H1 (cell line): ENCODE data around the gene EPB41L5. TPM values are rescaled to one million over a fixed set of nuclear protein-coding genes. Genes with fewer than 3 reads are reported as not detected.

ENCODE experiments used
- BCL11A ChIP-seq, 2 experiments: IDR thresholded peaks; one replicate each; pipeline ENCODE4 v1.6.1; 2011; ENCODE audit warnings: low read depth in 2 of 2, low read length in 2 of 2, mild to moderate bottlenecking in 2 of 2
- BRCA1 ChIP-seq: IDR thresholded peaks from 2 replicates; pipeline ENCODE4 v1.6.1; 2012; ENCODE audit warnings: low read depth, low read length, improper control_type of control experiment
- CHD2 ChIP-seq: IDR thresholded peaks from 2 replicates; pipeline ENCODE4 v1.6.1; 2012; ENCODE audit warnings: low read length, improper control_type of control experiment
- CREB1 ChIP-seq: IDR thresholded peaks from 2 replicates; pipeline ENCODE4 v1.6.1; 2012; ENCODE audit warnings: inconsistent platforms
- GTF2F1 ChIP-seq: IDR thresholded peaks from 2 replicates; pipeline ENCODE4 v1.6.1; 2012; ENCODE audit warnings: low read depth, low read length, improper control_type of control experiment, borderline replicate concordance
- RXRA ChIP-seq: IDR thresholded peaks from 2 replicates; pipeline ENCODE4 v1.6.1; 2011; ENCODE audit warnings: low read depth, mild to moderate bottlenecking, low read length, moderate library complexity; ENCODE audit not compliant: insufficient read depth
- SP4 ChIP-seq: IDR thresholded peaks from 2 replicates; pipeline ENCODE4 v1.6.1; 2012; ENCODE audit warnings: low read length, inconsistent platforms
- TAF7 ChIP-seq: optimal IDR thresholded peaks from 2 replicates; pipeline ENCODE3; 2011; ENCODE audit warnings: low read depth, mild to moderate bottlenecking, inconsistent platforms, low read length, moderate library complexity, borderline replicate concordance
- TCF12 ChIP-seq: IDR thresholded peaks from 2 replicates; pipeline ENCODE4 v1.6.1; 2011; ENCODE audit warnings: low read depth, mild to moderate bottlenecking, low read length
- YY1 ChIP-seq: IDR thresholded peaks from 2 replicates; pipeline ENCODE4 v1.6.1; 2011; ENCODE audit warnings: low read depth, mild to moderate bottlenecking, low read length
- polyA plus RNA-seq, 7 experiments: library from polyadenylated mRNA; depleted of rRNA in 3 of 7; stranded (reverse) in 5 of 7; unstranded in 2 of 7; fragments of >200 nt in 5 of 7; fragments of 200-250 nt in 2 of 7; gene quantifications; 1 replicate in 5 of 7; 2 replicates in 1 of 7; 4 replicates in 1 of 7; pipeline versions ENCODE4 v1.2.1 to v1.2.3, GENCODE V29; 2011 to 2013; ENCODE audit warnings: missing spikeins in 2 of 7, mixed read lengths in 2 of 7
- total RNA-seq: library from RNA; stranded (reverse); fragmentation: NEBNext Ultra II Directional; extraction: Animal tissue kit (Norgen Biotek cat#: 25700); gene quantifications from 2 replicates; pipeline ENCODE4 v1.2.1, GENCODE V29; 2021
- TF ChIP-seq, protein P1 (sequence below): fragments of 300-600 bp; sonication (generic); IDR thresholded peaks from 2 replicates; pipeline ENCODE4 v1.7.1; 2012; ENCODE audit warnings: low read length, moderate library complexity, mild to moderate bottlenecking, inconsistent platforms; ENCODE audit not compliant: insufficient replicate concordance

The EPB41L5 gene
- total and polyA plus RNA-seq, 2 of the 8 experiments (the other 6 are each of a cell fraction or from before 2014, with no cell fraction given) = 13.5 to 32.3 TPM

DNA sequence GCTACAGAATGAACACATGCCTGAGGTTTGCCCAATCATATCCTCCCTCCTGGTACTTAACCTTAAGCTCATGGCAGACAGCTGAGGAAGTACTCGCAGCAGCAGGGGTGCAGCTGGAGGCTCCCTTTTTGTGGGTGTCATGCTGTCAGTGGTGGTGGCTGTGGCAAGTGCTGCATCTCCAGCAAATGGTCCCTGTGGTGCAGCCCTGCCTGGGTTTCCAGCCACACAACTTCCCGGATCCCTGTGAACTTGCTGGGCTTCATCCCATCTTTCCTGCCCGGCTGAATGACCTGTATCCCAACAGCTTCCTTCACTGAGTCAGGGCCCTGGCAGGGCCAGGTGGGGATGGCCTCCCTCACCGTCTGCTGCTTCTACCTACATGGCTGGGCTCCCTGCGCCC, 205.3 kb downstream of the EPB41L5 start (continued):
- TF ChIP-seq, protein P1, sequence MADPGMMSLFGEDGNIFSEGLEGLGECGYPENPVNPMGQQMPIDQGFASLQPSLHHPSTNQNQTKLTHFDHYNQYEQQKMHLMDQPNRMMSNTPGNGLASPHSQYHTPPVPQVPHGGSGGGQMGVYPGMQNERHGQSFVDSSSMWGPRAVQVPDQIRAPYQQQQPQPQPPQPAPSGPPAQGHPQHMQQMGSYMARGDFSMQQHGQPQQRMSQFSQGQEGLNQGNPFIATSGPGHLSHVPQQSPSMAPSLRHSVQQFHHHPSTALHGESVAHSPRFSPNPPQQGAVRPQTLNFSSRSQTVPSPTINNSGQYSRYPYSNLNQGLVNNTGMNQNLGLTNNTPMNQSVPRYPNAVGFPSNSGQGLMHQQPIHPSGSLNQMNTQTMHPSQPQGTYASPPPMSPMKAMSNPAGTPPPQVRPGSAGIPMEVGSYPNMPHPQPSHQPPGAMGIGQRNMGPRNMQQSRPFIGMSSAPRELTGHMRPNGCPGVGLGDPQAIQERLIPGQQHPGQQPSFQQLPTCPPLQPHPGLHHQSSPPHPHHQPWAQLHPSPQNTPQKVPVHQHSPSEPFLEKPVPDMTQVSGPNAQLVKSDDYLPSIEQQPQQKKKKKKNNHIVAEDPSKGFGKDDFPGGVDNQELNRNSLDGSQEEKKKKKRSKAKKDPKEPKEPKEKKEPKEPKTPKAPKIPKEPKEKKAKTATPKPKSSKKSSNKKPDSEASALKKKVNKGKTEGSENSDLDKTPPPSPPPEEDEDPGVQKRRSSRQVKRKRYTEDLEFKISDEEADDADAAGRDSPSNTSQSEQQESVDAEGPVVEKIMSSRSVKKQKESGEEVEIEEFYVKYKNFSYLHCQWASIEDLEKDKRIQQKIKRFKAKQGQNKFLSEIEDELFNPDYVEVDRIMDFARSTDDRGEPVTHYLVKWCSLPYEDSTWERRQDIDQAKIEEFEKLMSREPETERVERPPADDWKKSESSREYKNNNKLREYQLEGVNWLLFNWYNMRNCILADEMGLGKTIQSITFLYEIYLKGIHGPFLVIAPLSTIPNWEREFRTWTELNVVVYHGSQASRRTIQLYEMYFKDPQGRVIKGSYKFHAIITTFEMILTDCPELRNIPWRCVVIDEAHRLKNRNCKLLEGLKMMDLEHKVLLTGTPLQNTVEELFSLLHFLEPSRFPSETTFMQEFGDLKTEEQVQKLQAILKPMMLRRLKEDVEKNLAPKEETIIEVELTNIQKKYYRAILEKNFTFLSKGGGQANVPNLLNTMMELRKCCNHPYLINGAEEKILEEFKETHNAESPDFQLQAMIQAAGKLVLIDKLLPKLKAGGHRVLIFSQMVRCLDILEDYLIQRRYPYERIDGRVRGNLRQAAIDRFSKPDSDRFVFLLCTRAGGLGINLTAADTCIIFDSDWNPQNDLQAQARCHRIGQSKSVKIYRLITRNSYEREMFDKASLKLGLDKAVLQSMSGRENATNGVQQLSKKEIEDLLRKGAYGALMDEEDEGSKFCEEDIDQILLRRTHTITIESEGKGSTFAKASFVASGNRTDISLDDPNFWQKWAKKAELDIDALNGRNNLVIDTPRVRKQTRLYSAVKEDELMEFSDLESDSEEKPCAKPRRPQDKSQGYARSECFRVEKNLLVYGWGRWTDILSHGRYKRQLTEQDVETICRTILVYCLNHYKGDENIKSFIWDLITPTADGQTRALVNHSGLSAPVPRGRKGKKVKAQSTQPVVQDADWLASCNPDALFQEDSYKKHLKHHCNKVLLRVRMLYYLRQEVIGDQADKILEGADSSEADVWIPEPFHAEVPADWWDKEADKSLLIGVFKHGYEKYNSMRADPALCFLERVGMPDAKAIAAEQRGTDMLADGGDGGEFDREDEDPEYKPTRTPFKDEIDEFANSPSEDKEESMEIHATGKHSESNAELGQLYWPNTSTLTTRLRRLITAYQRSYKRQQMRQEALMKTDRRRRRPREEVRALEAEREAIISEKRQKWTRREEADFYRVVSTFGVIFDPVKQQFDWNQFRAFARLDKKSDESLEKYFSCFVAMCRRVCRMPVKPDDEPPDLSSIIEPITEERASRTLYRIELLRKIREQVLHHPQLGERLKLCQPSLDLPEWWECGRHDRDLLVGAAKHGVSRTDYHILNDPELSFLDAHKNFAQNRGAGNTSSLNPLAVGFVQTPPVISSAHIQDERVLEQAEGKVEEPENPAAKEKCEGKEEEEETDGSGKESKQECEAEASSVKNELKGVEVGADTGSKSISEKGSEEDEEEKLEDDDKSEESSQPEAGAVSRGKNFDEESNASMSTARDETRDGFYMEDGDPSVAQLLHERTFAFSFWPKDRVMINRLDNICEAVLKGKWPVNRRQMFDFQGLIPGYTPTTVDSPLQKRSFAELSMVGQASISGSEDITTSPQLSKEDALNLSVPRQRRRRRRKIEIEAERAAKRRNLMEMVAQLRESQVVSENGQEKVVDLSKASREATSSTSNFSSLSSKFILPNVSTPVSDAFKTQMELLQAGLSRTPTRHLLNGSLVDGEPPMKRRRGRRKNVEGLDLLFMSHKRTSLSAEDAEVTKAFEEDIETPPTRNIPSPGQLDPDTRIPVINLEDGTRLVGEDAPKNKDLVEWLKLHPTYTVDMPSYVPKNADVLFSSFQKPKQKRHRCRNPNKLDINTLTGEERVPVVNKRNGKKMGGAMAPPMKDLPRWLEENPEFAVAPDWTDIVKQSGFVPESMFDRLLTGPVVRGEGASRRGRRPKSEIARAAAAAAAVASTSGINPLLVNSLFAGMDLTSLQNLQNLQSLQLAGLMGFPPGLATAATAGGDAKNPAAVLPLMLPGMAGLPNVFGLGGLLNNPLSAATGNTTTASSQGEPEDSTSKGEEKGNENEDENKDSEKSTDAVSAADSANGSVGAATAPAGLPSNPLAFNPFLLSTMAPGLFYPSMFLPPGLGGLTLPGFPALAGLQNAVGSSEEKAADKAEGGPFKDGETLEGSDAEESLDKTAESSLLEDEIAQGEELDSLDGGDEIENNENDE = no peak
- TF ChIP-seq TCF12 (no peak), RXRA (no peak), CHD2 (no peak), TAF7 (no peak), GTF2F1 (no peak), SP4 (no peak), CREB1 (no peak), BCL11A (IDR thresholded peaks at IDR 0.05; ENCODE audit: low read depth in 2 of 2, low read length in 2 of 2) (no peak), BRCA1 (no peak), YY1 (no peak)
